Vagina (tissue), 2 donors: Measurements from ENCODE around the gene DVL1. TPM values are rescaled to one million over a fixed set of nuclear protein-coding genes. Genes with fewer than 3 reads are reported as not detected.

Experiments used
- DNase-seq, 2 donors: peaks; one replicate each; pipeline ENCODE4 v3.0.0-alpha.2; 2017; ENCODE audit errors: extremely low spot score in 2 of 2
- H3K27ac ChIP-seq: fragments of 200-600 bp; sonication (generic); one replicate; pipeline ENCODE4 v1.5.1; 2019
- H3K27me3 ChIP-seq: fragments of 200-600 bp; sonication (generic); one replicate; pipeline ENCODE4 v1.5.1; 2019
- H3K36me3 ChIP-seq, 2 donors: fragments of 200-600 bp; sonication (generic); one replicate each; pipeline ENCODE4 v1.5.1; 2017 to 2019
- H3K4me1 ChIP-seq: fragments of 200-600 bp; sonication (generic); one replicate; pipeline ENCODE4 v1.5.1; 2019
- H3K4me3 ChIP-seq, 2 donors: fragments of 200-600 bp; sonication (generic); 1 replicate in 1 of 2; 2 replicates in 1 of 2; pipeline ENCODE4 v1.5.1; 2016 to 2019
- H3K9me3 ChIP-seq: fragments of 200-600 bp; sonication (generic); one replicate; pipeline ENCODE4 v1.5.1; 2019
- POLR2A ChIP-seq, 2 donors: fragments of 450-650 bp; IDR thresholded peaks; one replicate each; pipeline ENCODE4 v1.6.1; 2017; ENCODE audit warnings: antibody characterized with exemption in 2 of 2, mild to moderate bottlenecking in 2 of 2, moderate library complexity in 2 of 2
- POLR2AphosphoS5 ChIP-seq, 2 donors: sonication (generic); formaldehyde crosslinking; IDR thresholded peaks; one replicate each; pipeline ENCODE4 v1.9.0; 2017; ENCODE audit warnings: antibody characterized with exemption in 2 of 2, mild to moderate bottlenecking in 2 of 2, low read depth in 1 of 2; ENCODE audit not compliant: insufficient read depth in 1 of 2
- intact Hi-C: fragments of 100-400 bp; cut with DNase I; formaldehyde crosslinking; loops from one replicate; pipeline ENCODE4 v1.15.1; 2023
- total RNA-seq: library from RNA; depleted of rRNA; stranded (reverse); fragments of >200 nt; gene quantifications from one replicate; pipeline ENCODE4 v1.2.3, GENCODE V29; 2016
- TF ChIP-seq, protein P1 (sequence below), 3 experiments: fragments of 450-650 bp in 2 of 3; fragments of 200-600 bp in 1 of 3; sonication (generic) in 1 of 3; IDR thresholded peaks; one replicate each; pipeline ENCODE4 v1.5.1; 2017 to 2019; ENCODE audit warnings: antibody characterized with exemption in 3 of 3, mild to moderate bottlenecking in 2 of 3, moderate library complexity in 2 of 3

DVL1 gene
- total RNA-seq, 1 donor from 2014 or later, result 72.4 TPM

DNA sequence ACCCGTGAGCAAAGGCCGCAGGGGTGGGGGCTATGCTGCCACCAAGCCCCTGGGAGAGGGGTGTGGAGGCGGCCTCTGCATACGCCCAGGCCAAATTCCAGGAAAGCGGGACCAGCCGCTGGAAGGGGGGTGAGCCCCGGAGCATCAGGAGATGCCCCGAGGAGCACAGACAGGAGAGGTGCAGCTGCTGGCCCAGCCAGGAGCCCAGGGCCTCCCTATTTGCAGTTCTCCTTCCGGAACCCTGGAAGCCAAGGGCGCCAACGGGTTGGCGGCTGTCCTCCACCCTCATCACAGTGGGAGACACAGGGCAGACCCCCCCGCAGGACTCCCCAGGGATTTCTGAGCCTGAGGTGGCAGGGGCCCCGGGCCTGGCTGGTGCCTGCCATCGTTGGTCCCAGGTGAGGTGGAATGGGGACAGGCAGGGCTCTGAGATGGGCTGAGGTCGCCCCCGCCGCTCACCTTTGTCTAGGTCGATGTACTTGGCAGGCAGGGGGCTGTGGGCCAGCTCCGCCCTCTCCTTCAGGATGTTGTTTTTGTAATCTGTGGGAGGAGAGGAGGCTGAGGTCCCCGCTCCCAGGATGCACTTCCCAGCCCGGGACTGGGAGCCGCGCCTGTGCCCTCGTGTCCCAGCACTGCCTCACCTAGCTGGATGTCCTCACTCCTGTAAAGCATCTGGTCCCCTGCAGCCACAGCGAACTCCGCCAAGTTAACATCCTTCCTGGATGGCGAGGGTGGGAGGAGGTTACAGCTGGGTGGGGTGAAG, 4.4 kb upstream of the DVL1 start:
- TF ChIP-seq POLR2A (IDR thresholded peaks at IDR 0.05) (no peak), POLR2AphosphoS5 (IDR thresholded peaks at IDR 0.05; ENCODE audit: insufficient read depth in 1 of 2, low read depth in 1 of 2) (no peak)
- TF ChIP-seq, protein P1, sequence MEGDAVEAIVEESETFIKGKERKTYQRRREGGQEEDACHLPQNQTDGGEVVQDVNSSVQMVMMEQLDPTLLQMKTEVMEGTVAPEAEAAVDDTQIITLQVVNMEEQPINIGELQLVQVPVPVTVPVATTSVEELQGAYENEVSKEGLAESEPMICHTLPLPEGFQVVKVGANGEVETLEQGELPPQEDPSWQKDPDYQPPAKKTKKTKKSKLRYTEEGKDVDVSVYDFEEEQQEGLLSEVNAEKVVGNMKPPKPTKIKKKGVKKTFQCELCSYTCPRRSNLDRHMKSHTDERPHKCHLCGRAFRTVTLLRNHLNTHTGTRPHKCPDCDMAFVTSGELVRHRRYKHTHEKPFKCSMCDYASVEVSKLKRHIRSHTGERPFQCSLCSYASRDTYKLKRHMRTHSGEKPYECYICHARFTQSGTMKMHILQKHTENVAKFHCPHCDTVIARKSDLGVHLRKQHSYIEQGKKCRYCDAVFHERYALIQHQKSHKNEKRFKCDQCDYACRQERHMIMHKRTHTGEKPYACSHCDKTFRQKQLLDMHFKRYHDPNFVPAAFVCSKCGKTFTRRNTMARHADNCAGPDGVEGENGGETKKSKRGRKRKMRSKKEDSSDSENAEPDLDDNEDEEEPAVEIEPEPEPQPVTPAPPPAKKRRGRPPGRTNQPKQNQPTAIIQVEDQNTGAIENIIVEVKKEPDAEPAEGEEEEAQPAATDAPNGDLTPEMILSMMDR (IDR thresholded peaks at IDR 0.05), result no peak
- H3K9me3 ChIP-seq, result no peaks in the 10 kb centered on the region
- no peaks in the 10 kb centered on the region for H3K27me3 ChIP-seq
- H3K36me3 ChIP-seq, result peaks cover 0 to 8% of the 10 kb centered on the region in 2 donors
- intact Hi-C loops, result no loop called here
- peak overlapping the region; percentile 15 for H3K27ac ChIP-seq
- H3K4me1 ChIP-seq, result peaks cover 71% of the 10 kb centered on the region
- DNase-seq, result no peak
- no peak overlapping the region for H3K4me3 ChIP-seq

DNA sequence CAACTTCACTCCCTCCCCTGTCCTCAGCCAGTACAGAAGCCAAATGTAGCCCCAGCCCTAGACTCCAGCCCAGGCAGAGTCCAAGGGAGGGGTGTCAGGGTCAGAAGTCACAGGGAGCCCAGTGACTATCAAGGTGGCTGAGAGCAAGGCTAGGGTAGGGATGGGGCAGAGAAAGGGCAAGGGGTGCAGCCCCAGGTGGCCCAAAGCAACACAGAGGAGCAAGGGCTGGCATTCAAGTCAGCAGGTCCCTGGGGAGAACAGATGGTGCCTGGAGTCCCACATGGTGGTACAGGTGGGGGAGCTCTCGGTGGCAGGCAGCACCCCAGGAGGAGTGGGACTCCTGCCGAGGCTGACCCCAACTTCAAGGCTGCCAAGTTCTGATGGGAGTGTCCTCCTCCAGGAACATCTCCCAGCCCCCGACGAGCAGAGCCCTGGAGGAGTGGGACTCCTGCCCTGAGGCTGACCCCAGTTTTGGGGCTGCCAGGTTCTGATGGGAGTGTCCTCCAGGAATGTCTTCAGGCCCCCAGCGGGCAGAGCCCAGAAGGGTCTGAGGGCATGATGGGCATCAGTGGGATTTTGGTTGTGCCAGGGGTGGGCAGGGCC, 3.7 kb upstream of the DVL1 start:
- H3K27me3 ChIP-seq, result no peaks in the 10 kb centered on the region

DNA sequence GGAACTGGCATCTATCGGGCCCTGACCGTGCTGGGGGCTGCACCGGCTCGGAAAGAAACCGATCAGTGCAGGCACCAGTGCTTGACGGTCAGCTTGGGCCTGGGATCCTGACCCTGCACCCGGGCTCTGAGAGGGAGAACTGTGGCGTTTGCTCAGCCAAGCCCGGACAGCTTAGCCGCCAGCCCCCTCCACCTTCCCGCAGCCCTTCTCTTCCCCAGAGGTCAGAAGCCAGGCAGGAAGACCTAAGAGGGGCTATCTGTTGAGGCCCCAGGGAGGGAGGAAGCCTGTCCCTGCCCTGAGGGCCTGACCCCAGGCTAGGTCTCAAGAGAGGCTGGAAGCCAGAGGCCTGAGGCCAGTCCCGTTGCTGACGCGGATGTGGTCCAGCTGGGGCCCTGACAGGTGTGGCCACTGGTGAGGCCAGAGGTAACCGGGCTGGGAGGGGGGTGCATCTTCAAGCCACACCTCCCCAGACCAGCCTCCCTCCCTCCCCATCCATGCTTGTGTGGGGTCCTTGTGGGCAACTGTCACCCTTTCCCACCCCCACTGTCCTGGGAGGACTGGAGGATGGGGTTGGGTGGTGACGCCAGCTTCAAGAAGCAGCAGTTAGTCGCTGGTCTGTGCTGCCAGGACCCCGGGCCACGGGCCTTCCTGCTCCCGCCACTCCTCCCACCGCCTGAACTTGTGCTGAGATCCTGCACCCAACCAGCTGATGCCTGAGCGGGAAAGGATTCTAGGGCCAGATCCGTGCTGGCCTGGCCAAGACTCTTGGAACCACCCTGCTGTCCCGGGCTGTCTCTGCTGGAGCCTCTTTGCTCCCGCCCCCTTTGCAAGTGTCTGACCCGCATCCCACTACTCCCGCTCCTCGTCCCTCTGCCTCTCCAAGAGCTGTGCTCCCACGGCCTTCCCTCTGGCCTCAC, 2.6 kb upstream of the DVL1 start:
- intact Hi-C loops, result no loop called here
- peak overlapping the region; percentile 69 for H3K27ac ChIP-seq
- peaks cover 72% of the 10 kb centered on the region for H3K4me1 ChIP-seq
- peak overlapping the region; percentile 17 to 26 for H3K4me3 ChIP-seq
- TF ChIP-seq, protein P1 (IDR thresholded peaks at IDR 0.05), result no peak
- peak in 1 of 2 donors; percentile 58 for TF ChIP-seq POLR2AphosphoS5 (IDR thresholded peaks at IDR 0.05; ENCODE audit: insufficient read depth in 1 of 2, low read depth in 1 of 2)
- DNase-seq, result no peak
- no peaks in the 10 kb centered on the region for H3K9me3 ChIP-seq
- no peaks in the 10 kb centered on the region for H3K27me3 ChIP-seq
- peaks cover 0 to 8% of the 10 kb centered on the region in 2 donors for H3K36me3 ChIP-seq

More for the DNA sequence above, 3.7 kb upstream of the DVL1 start:
- Histone ChIP-seq H3K4me1 (peaks cover 72% of the 10 kb centered on the region), H3K4me3 (no peak overlapping the region), H3K9me3 (no peaks in the 10 kb centered on the region), H3K36me3 (peaks cover 0 to 8% of the 10 kb centered on the region in 2 donors), H3K27ac (peak overlapping the region; percentile 15)
- intact Hi-C loops, result no loop called here
- DNase-seq, result no peak
- no peak for TF ChIP-seq POLR2A (IDR thresholded peaks at IDR 0.05)
- TF ChIP-seq, protein P1 (IDR thresholded peaks at IDR 0.05), result no peak
- no peak for TF ChIP-seq POLR2AphosphoS5 (IDR thresholded peaks at IDR 0.05; ENCODE audit: insufficient read depth in 1 of 2, low read depth in 1 of 2)

DNA sequence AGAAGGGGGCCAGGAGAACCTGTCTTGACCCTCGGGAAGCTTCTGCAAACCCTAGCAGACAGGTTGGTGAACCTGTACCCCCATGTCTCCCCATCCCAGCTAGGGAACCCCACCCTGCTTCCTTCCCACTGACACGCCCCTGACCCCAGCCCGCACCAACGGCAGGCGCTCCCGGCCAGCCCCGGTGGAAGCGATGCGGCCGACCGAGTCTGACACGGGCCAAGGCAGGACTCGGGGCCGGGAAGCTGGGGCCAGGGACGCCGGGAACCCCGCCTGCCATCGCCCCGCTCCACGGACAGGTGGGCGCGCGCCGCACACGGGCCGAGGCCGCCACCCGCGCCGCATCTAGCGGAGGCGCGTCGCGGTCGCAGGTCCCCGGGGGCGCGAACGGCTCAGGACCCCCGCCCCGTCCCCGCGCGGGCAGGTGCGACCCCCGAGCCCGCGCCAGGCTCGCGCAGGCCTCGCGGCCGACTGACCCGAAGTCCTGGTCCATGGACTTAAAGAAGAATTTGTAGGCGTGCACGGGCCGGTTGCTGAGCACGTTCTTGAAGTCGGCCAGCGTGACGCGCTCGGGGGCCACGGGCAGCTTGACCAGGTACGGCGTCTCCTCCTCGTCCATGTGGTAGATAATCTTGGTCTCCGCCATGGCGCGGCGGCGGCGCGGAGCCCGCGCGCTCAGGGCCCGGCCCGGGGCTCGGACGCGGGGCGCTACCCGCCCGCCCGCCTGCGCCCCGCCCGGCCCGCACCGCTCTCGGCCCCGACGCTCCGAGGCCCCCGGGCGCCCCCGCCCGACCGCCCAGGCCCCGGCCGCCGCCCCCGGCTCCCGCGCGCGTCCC, 580 bp downstream of the DVL1 start:
- Histone ChIP-seq H3K4me3 (peak overlapping the region; percentile 71 to 97), H3K27me3 (no peaks in the 10 kb centered on the region), H3K27ac (peak overlapping the region; percentile 81), H3K4me1 (peaks cover 72% of the 10 kb centered on the region), H3K9me3 (no peaks in the 10 kb centered on the region), H3K36me3 (peaks cover 0 to under 1% of the 10 kb centered on the region in 2 donors)
- intact Hi-C loops, result loop anchor here (5.0 kb wide), 1 partner anchor 41 kb away; the partner anchor contains the start of genes ACAP3 and PUSL1
- TF ChIP-seq POLR2AphosphoS5 (IDR thresholded peaks at IDR 0.05; ENCODE audit: insufficient read depth in 1 of 2, low read depth in 1 of 2) (no peak), POLR2A (IDR thresholded peaks at IDR 0.05) (no peak)
- TF ChIP-seq, protein P1 (IDR thresholded peaks at IDR 0.05), result no peak
- no peak for DNase-seq
